Liver (tissue), 3 donors: ENCODE results near the gene BTBD9.

ENCODE experiments used
- RAD21 ChIP-seq, 2 donors: IDR thresholded peaks; 2 replicates each; pipeline ENCODE4 v1.6.1; 2016; ENCODE audit warnings: antibody characterized with exemption in 2 of 2, mild to moderate bottlenecking in 2 of 2
- TAF1 ChIP-seq: conservative IDR thresholded peaks from 2 replicates; pipeline ENCODE4 v1.6.1; 2016; ENCODE audit warnings: antibody characterized with exemption, mild to moderate bottlenecking
- TF ChIP-seq, protein P1 (sequence below): fragments of 150-350 bp; IDR thresholded peaks from 2 replicates; pipeline ENCODE4 v1.5.1; 2017; ENCODE audit warnings: improper control_type of control experiment, low read depth, low read length; ENCODE audit not compliant: missing input control
- donor health status: healthy.
- donor health status: healthy.

DNA sequence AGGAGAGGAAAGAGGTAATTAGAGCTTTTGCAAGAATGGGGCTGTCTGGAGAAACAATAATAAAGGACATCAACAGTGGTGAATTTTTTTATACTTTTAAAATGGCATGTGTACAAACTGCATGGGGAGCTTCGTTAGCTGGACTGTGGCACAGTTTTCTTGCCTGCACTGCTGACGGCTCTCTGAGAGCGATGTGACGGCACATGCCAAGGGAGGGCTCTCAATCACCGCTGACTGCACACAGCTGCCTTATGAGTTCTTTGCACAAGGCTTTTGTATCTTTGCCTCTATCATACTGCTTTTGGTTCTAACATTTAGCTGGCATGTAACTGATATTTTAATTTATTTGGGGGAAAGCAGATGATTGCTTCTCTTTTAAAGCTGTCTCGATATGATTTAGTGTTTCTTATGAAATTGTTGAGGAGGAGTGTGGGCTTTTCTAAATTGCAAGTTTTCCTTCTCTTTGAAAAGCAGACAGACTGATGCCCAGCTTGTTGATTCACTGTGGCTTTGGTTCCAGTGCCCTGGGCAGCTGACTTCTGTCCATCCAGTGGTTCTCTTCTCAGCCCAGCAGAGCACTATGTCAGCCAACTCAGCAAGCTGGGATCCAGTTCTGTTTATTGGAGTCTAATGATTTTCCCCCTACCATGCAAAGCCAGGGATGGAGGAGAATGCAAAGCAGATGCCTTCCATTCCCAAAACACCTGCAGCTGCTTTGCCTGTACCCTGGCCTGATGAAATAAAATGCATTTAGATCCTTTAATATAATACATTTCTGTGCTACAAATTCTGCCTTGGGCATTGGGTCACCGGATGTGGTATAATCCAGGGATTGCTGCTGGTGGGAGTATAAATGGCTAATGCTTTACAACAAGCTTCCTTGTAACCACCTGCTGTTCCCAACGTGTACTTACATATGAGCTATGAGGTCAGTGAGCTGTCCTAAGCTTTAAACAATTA is 496.3 kb downstream of the BTBD9 start:
- TF ChIP-seq RAD21 (IDR thresholded peaks at IDR 0.05) (no peak), TAF1 (no peak)
- TF ChIP-seq, protein P1, sequence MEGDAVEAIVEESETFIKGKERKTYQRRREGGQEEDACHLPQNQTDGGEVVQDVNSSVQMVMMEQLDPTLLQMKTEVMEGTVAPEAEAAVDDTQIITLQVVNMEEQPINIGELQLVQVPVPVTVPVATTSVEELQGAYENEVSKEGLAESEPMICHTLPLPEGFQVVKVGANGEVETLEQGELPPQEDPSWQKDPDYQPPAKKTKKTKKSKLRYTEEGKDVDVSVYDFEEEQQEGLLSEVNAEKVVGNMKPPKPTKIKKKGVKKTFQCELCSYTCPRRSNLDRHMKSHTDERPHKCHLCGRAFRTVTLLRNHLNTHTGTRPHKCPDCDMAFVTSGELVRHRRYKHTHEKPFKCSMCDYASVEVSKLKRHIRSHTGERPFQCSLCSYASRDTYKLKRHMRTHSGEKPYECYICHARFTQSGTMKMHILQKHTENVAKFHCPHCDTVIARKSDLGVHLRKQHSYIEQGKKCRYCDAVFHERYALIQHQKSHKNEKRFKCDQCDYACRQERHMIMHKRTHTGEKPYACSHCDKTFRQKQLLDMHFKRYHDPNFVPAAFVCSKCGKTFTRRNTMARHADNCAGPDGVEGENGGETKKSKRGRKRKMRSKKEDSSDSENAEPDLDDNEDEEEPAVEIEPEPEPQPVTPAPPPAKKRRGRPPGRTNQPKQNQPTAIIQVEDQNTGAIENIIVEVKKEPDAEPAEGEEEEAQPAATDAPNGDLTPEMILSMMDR, result no peak
